Erythroblast (primary cell): ENCODE results near the gene GJB4.

Experiments
- GATA1 ChIP-seq: IDR thresholded peaks from 2 replicates; pipeline ENCODE4 v1.6.1; 2011; ENCODE audit warnings: low read depth, mild to moderate bottlenecking, control low read depth, low read length, moderate library complexity
- POLR2A ChIP-seq: IDR thresholded peaks from 2 replicates; pipeline ENCODE4 v1.6.1; 2011; ENCODE audit warnings: mild to moderate bottlenecking, low read length

GRCh38 chr1:34758751-34759150 lies 789 bp upstream of the GJB4 start:
- TF ChIP-seq POLR2A (no peak), GATA1 (no peak)
